Measurements from ENCODE around the gene ANTKMT. TPM values are rescaled to one million over a fixed set of nuclear protein-coding genes. Genes with fewer than 3 reads are reported as not detected.

Gene ANTKMT
- total RNA-seq, result 41.3 and 41.6 TPM in 2 replicates

- Mint-ChIP-seq H3K4me1 (ENCODE audit: low read depth) (no peaks in the 10 kb centered on the region), H3K36me3 (ENCODE audit: low read depth) (no peaks in the 10 kb centered on the region), H3K27ac (peak within 1 kb of the TSS; percentile 28), H3K4me3 (peak within 1 kb of the TSS; percentile 75), H3K9me3 (no peaks in the 10 kb centered on the region), H3K27me3 (ENCODE audit: insufficient read depth) (peaks cover 11% of the 10 kb centered on the region)
- intact Hi-C loops (cut with micrococcal nuclease), result loop anchor here (2.0 kb wide), 1 partner anchor 16 kb away; no protein-coding TSS in a partner anchor
- DNase-seq (ENCODE audit: low spot score), result peak; percentile 58
Measured at GRCh38 chr16:720990-721764, at the start of gene ANTKMT. ANTKMT (plus strand) TSS chr16:721146; CDS start chr16:721275, 129 bp downstream.

- Mint-ChIP-seq H3K4me3 (peak overlapping the region; percentile 15), H3K27me3 (ENCODE audit: insufficient read depth) (peaks cover 7% of the 10 kb centered on the region), H3K36me3 (ENCODE audit: low read depth) (peaks cover 11% of the 10 kb centered on the region), H3K27ac (no peak overlapping the region), H3K4me1 (ENCODE audit: low read depth) (peaks cover 4% of the 10 kb centered on the region), H3K9me3 (no peaks in the 10 kb centered on the region)
- intact Hi-C loops (cut with micrococcal nuclease), result no loop called here
- no peak for DNase-seq (ENCODE audit: low spot score)
Measured at GRCh38 chr16:671353-672131, 49.4 kb upstream of the ANTKMT start.

- Mint-ChIP-seq H3K4me3 (no peak overlapping the region), H3K4me1 (ENCODE audit: low read depth) (peaks cover 4% of the 10 kb centered on the region), H3K27me3 (ENCODE audit: insufficient read depth) (peaks cover 7% of the 10 kb centered on the region), H3K9me3 (no peaks in the 10 kb centered on the region), H3K27ac (no peak overlapping the region), H3K36me3 (ENCODE audit: low read depth) (peaks cover 11% of the 10 kb centered on the region)
- DNase-seq (ENCODE audit: low spot score), result no peak
- intact Hi-C loops (cut with micrococcal nuclease), result no loop called here
Measured at GRCh38 chr16:672371-672770, 48.6 kb upstream of the ANTKMT start.

- intact Hi-C loops (cut with micrococcal nuclease), result no loop called here
- H3K4me1 Mint-ChIP-seq (ENCODE audit: low read depth), result no peaks in the 10 kb centered on the region
- H3K36me3 Mint-ChIP-seq (ENCODE audit: low read depth), result peaks cover 11% of the 10 kb centered on the region
- H3K4me3 Mint-ChIP-seq, result no peak overlapping the region
- no peaks in the 10 kb centered on the region for H3K9me3 Mint-ChIP-seq
- no peak for DNase-seq (ENCODE audit: low spot score)
- H3K27me3 Mint-ChIP-seq (ENCODE audit: insufficient read depth), result peaks cover 7% of the 10 kb centered on the region
- H3K27ac Mint-ChIP-seq, result no peak overlapping the region
Measured at GRCh38 chr16:672851-673250, 48.1 kb upstream of the ANTKMT start.

- no peaks in the 10 kb centered on the region for H3K9me3 Mint-ChIP-seq
- peaks cover 7% of the 10 kb centered on the region for H3K27me3 Mint-ChIP-seq (ENCODE audit: insufficient read depth)
- no peak overlapping the region for H3K27ac Mint-ChIP-seq
- intact Hi-C loops (cut with micrococcal nuclease), result no loop called here
- H3K4me1 Mint-ChIP-seq (ENCODE audit: low read depth), result no peaks in the 10 kb centered on the region
- DNase-seq (ENCODE audit: low spot score), result no peak
- no peak overlapping the region for H3K4me3 Mint-ChIP-seq
- H3K36me3 Mint-ChIP-seq (ENCODE audit: low read depth), result peaks cover 11% of the 10 kb centered on the region
Measured at GRCh38 chr16:673399-673991, 47.5 kb upstream of the ANTKMT start.

- intact Hi-C loops (cut with micrococcal nuclease), result no loop called here
- Mint-ChIP-seq H3K27ac (no peak overlapping the region), H3K36me3 (ENCODE audit: low read depth) (peaks cover 11% of the 10 kb centered on the region), H3K4me1 (ENCODE audit: low read depth) (no peaks in the 10 kb centered on the region), H3K27me3 (ENCODE audit: insufficient read depth) (peaks cover 7% of the 10 kb centered on the region), H3K4me3 (no peak overlapping the region), H3K9me3 (no peaks in the 10 kb centered on the region)
- DNase-seq (ENCODE audit: low spot score), result no peak
Measured at GRCh38 chr16:674214-674881, 46.6 kb upstream of the ANTKMT start.

GRCh38 chr16:674968-675883, 45.7 kb upstream of the ANTKMT start, which contains the start of gene RHBDL1:
RHBDL1 (plus strand) TSS chr16:675671; CDS start chr16:675791, 120 bp downstream.
- intact Hi-C loops (cut with micrococcal nuclease), result no loop called here
- Mint-ChIP-seq H3K27me3 (ENCODE audit: insufficient read depth) (peaks cover 7% of the 10 kb centered on the region), H3K36me3 (ENCODE audit: low read depth) (peaks cover 7% of the 10 kb centered on the region), H3K4me1 (ENCODE audit: low read depth) (no peaks in the 10 kb centered on the region), H3K9me3 (no peaks in the 10 kb centered on the region), H3K4me3 (no peak within 1 kb of the TSS), H3K27ac (no peak within 1 kb of the TSS)
- DNase-seq (ENCODE audit: low spot score), result no peak

GRCh38 chr16:675884-676564, 44.9 kb upstream of the ANTKMT start:
- H3K9me3 Mint-ChIP-seq, result no peaks in the 10 kb centered on the region
- H3K36me3 Mint-ChIP-seq (ENCODE audit: low read depth), result peaks cover 6% of the 10 kb centered on the region
- intact Hi-C loops (cut with micrococcal nuclease), result no loop called here
- no peak overlapping the region for H3K4me3 Mint-ChIP-seq
- H3K4me1 Mint-ChIP-seq (ENCODE audit: low read depth), result no peaks in the 10 kb centered on the region
- H3K27me3 Mint-ChIP-seq (ENCODE audit: insufficient read depth), result peaks cover 7% of the 10 kb centered on the region
- H3K27ac Mint-ChIP-seq, result no peak overlapping the region
- no peak for DNase-seq (ENCODE audit: low spot score)

GRCh38 chr16:676565-676902, 44.4 kb upstream of the ANTKMT start:
- no peaks in the 10 kb centered on the region for H3K4me1 Mint-ChIP-seq (ENCODE audit: low read depth)

GRCh38 chr16:676913-677312, 44.0 kb upstream of the ANTKMT start:
- intact Hi-C loops (cut with micrococcal nuclease), result no loop called here
- Mint-ChIP-seq H3K4me1 (ENCODE audit: low read depth) (no peaks in the 10 kb centered on the region), H3K27me3 (ENCODE audit: insufficient read depth) (peaks cover 7% of the 10 kb centered on the region), H3K27ac (no peak overlapping the region), H3K9me3 (no peaks in the 10 kb centered on the region), H3K4me3 (no peak overlapping the region), H3K36me3 (ENCODE audit: low read depth) (peaks cover 12% of the 10 kb centered on the region)
- no peak for DNase-seq (ENCODE audit: low spot score)

More at GRCh38 chr16:676565-676902, 44.4 kb upstream of the ANTKMT start:
- no peaks in the 10 kb centered on the region for H3K9me3 Mint-ChIP-seq
- no peak for DNase-seq (ENCODE audit: low spot score)
- peaks cover 7% of the 10 kb centered on the region for H3K27me3 Mint-ChIP-seq (ENCODE audit: insufficient read depth)
- no peak overlapping the region for H3K27ac Mint-ChIP-seq
- no peak overlapping the region for H3K4me3 Mint-ChIP-seq
- H3K36me3 Mint-ChIP-seq (ENCODE audit: low read depth), result peaks cover 8% of the 10 kb centered on the region
- intact Hi-C loops (cut with micrococcal nuclease), result no loop called here

GRCh38 chr16:677316-678190, 43.4 kb upstream of the ANTKMT start:
- intact Hi-C loops (cut with micrococcal nuclease), result no loop called here
- H3K27me3 Mint-ChIP-seq (ENCODE audit: insufficient read depth), result peaks cover 7% of the 10 kb centered on the region
- no peak overlapping the region for H3K4me3 Mint-ChIP-seq
- peaks cover 3% of the 10 kb centered on the region for H3K4me1 Mint-ChIP-seq (ENCODE audit: low read depth)
- DNase-seq (ENCODE audit: low spot score), result no peak
- H3K9me3 Mint-ChIP-seq, result no peaks in the 10 kb centered on the region
- H3K36me3 Mint-ChIP-seq (ENCODE audit: low read depth), result peaks cover 17% of the 10 kb centered on the region
- H3K27ac Mint-ChIP-seq, result no peak overlapping the region
